ENCODE data around the gene KCNK4.

KCNK4 gene

GRCh38 chr11:64269540-64270220, 21.4 kb upstream of the KCNK4 start:
- FAIRE-seq = peak; percentile 98

- no peak for FAIRE-seq
These were observed 15.9 kb upstream of the KCNK4 start for GRCh38 chr11:64275031-64275800.

- no peak for FAIRE-seq
These were observed 15.3 kb upstream of the KCNK4 start for GRCh38 chr11:64275841-64276240.

- FAIRE-seq = no peak
These were observed 14.3 kb upstream of the KCNK4 start for GRCh38 chr11:64276653-64277431.

GRCh38 chr11:64278576-64279190, 12.4 kb upstream of the KCNK4 start:
- no peak for FAIRE-seq

- FAIRE-seq = no peak
These were observed 8.9 kb upstream of the KCNK4 start for GRCh38 chr11:64281957-64282770.

- FAIRE-seq = no peak
These were observed 8.0 kb upstream of the KCNK4 start for GRCh38 chr11:64283092-64283491.

- peak; percentile 87 for FAIRE-seq
These were observed 6.8 kb upstream of the KCNK4 start, which contains the start of gene BAD for GRCh38 chr11:64284048-64284961. TSS of gene BAD (minus strand) at chr11:64284665. CDS start at chr11:64284368, 297 bp downstream.

- FAIRE-seq = no peak
These were observed 5.9 kb upstream of the KCNK4 start, which contains the start of gene GPR137 for GRCh38 chr11:64284962-64285884. TSS of gene GPR137 (plus strand) at chr11:64285848. CDS start at chr11:64286525, 677 bp downstream.

GRCh38 chr11:64285885-64286800, 5.0 kb upstream of the KCNK4 start:
- no peak for FAIRE-seq

- no peak for FAIRE-seq
These were observed 4.3 kb upstream of the KCNK4 start for GRCh38 chr11:64286801-64287159.

GRCh38 chr11:64287676-64288352, 3.3 kb upstream of the KCNK4 start:
- FAIRE-seq = no peak

- no peak for FAIRE-seq
These were observed 2.8 kb upstream of the KCNK4 start for GRCh38 chr11:64288353-64288750.

GRCh38 chr11:64289002-64289564, 2.0 kb upstream of the KCNK4 start:
- FAIRE-seq = no peak

GRCh38 chr11:64290352-64291261, 495 bp upstream of the KCNK4 start:
- FAIRE-seq = no peak

- FAIRE-seq = no peak
These were observed 804 bp downstream of the KCNK4 start for GRCh38 chr11:64291752-64292459.

Measured in G401.6 (cell line).